Glutamatergic neuron (in vitro differentiated cells): Measurements from ENCODE around the gene TBX15. TPM values are rescaled to one million over a fixed set of nuclear protein-coding genes. Genes with fewer than 3 reads are reported as not detected.

Source experiments
- DNase-seq: peaks from one replicate; pipeline ENCODE4 v3.0.0; 2022
- H3K27ac Mint-ChIP-seq: one replicate; pipeline ENCODE4 v1.8.0; 2020; ENCODE audit warnings: mild to moderate bottlenecking, mixed read lengths, inconsistent platforms; ENCODE audit not compliant: unreplicated experiment
- H3K27me3 Mint-ChIP-seq: one replicate; pipeline ENCODE4 v1.8.0; 2020; ENCODE audit warnings: mild to moderate bottlenecking, moderate library complexity, mixed read lengths, inconsistent platforms; ENCODE audit not compliant: unreplicated experiment
- H3K36me3 Mint-ChIP-seq: one replicate; pipeline ENCODE4 v1.8.0; 2020; ENCODE audit warnings: mild to moderate bottlenecking, mixed read lengths, inconsistent platforms; ENCODE audit not compliant: unreplicated experiment
- H3K4me1 Mint-ChIP-seq: one replicate; pipeline ENCODE4 v1.8.0; 2020; ENCODE audit warnings: mild to moderate bottlenecking, low read depth, mixed read lengths, inconsistent platforms; ENCODE audit not compliant: unreplicated experiment
- H3K4me3 Mint-ChIP-seq: one replicate; pipeline ENCODE4 v1.8.0; 2020; ENCODE audit warnings: mild to moderate bottlenecking, mixed read lengths, inconsistent platforms; ENCODE audit not compliant: unreplicated experiment
- H3K9me3 Mint-ChIP-seq: one replicate; pipeline ENCODE4 v1.8.0; 2020; ENCODE audit warnings: mild to moderate bottlenecking, moderate library complexity, mixed read lengths, inconsistent platforms; ENCODE audit not compliant: unreplicated experiment
- CTCF ChIP-seq: fragments of 200-600 bp; sonication (generic); IDR thresholded peaks from one replicate; pipeline ENCODE4 v1.5.0; 2021; ENCODE audit not compliant: partially characterized antibody, unreplicated experiment
- total RNA-seq: library from RNA; stranded (reverse); fragmentation: NEBNext Ultra II Directional; extraction: Animal tissue kit (Norgen Biotek cat#: 25700); gene quantifications from one replicate; pipeline ENCODE4 v1.2.1, GENCODE V29; 2021; ENCODE audit not compliant: unreplicated experiment

TBX15 gene
- total RNA-seq, 1 donor from 2014 or later = 0.69 TPM

- no peak for TF ChIP-seq CTCF
- H3K27ac Mint-ChIP-seq = no peak overlapping the region
- H3K36me3 Mint-ChIP-seq = peaks cover 8% of the 10 kb centered on the region
- H3K9me3 Mint-ChIP-seq = peaks cover 27% of the 10 kb centered on the region
- DNase-seq = no peak
- H3K27me3 Mint-ChIP-seq = peaks cover 58% of the 10 kb centered on the region
- peaks cover 37% of the 10 kb centered on the region for H3K4me1 Mint-ChIP-seq
- H3K4me3 Mint-ChIP-seq = no peak overlapping the region
Observed at GRCh38 chr1:118982266-118982665, 5.9 kb downstream of the TBX15 start.

GRCh38 chr1:118981436-118981835, 6.7 kb downstream of the TBX15 start:
- H3K36me3 Mint-ChIP-seq = peaks cover under 1% of the 10 kb centered on the region
- H3K4me1 Mint-ChIP-seq = peaks cover 29% of the 10 kb centered on the region
- no peak for DNase-seq
- H3K27ac Mint-ChIP-seq = no peak overlapping the region
- TF ChIP-seq CTCF = no peak
- H3K9me3 Mint-ChIP-seq = peaks cover 22% of the 10 kb centered on the region
- H3K4me3 Mint-ChIP-seq = no peak overlapping the region
- peaks cover 51% of the 10 kb centered on the region for H3K27me3 Mint-ChIP-seq

GRCh38 chr1:118979754-118980575, 8.2 kb downstream of the TBX15 start:
- Mint-ChIP-seq H3K4me3 (peak overlapping the region; percentile 80), H3K27ac (no peak overlapping the region), H3K27me3 (peaks cover 39% of the 10 kb centered on the region), H3K9me3 (peaks cover 14% of the 10 kb centered on the region), H3K36me3 (no peaks in the 10 kb centered on the region), H3K4me1 (peaks cover 15% of the 10 kb centered on the region)
- no peak for TF ChIP-seq CTCF
- DNase-seq = peak; percentile 43

GRCh38 chr1:118978914-118979701, 9.0 kb downstream of the TBX15 start:
- peaks cover 12% of the 10 kb centered on the region for H3K9me3 Mint-ChIP-seq
- TF ChIP-seq CTCF = no peak
- peaks cover 11% of the 10 kb centered on the region for H3K4me1 Mint-ChIP-seq
- DNase-seq = no peak
- no peak overlapping the region for H3K27ac Mint-ChIP-seq
- peak overlapping the region; percentile 80 for H3K4me3 Mint-ChIP-seq
- no peaks in the 10 kb centered on the region for H3K36me3 Mint-ChIP-seq
- H3K27me3 Mint-ChIP-seq = peaks cover 35% of the 10 kb centered on the region

GRCh38 chr1:118977600-118977999, 10.5 kb downstream of the TBX15 start:
- H3K4me1 Mint-ChIP-seq = peaks cover 9% of the 10 kb centered on the region
- TF ChIP-seq CTCF = no peak
- H3K9me3 Mint-ChIP-seq = peaks cover 6% of the 10 kb centered on the region
- no peaks in the 10 kb centered on the region for H3K36me3 Mint-ChIP-seq
- peaks cover 20% of the 10 kb centered on the region for H3K27me3 Mint-ChIP-seq
- H3K27ac Mint-ChIP-seq = no peak overlapping the region
- H3K4me3 Mint-ChIP-seq = no peak overlapping the region
- no peak for DNase-seq
